AG09319 (cell line): Measurements from ENCODE around the gene MRFAP1L1.
"Not testable (repeated sequence)": the region's sequence is repeated elsewhere in the genome, so short reads cannot be mapped to it uniquely, and the experiment has no call there.

Experiments
- DNase-seq: peaks from one replicate; pipeline ENCODE4 v3.0.0-alpha.2; 2010; ENCODE audit warnings: low read depth; ENCODE audit errors: extremely low read depth
- CTCF ChIP-seq: IDR thresholded peaks from 2 replicates; pipeline ENCODE4 v1.5.1; 2011; ENCODE audit warnings: low read depth, mild to moderate bottlenecking, inconsistent platforms, low read length, moderate library complexity

The MRFAP1L1 gene

GRCh38 chr4:6727081-6727942 lies 17.6 kb upstream of the MRFAP1L1 start:
- no peak for DNase-seq
- no peak for TF ChIP-seq CTCF

- not testable (repeated sequence) for DNase-seq
Observed at GRCh38 chr4:6725427-6725961, 15.8 kb upstream of the MRFAP1L1 start.

GRCh38 chr4:6724421-6725111 lies 14.9 kb upstream of the MRFAP1L1 start:
- DNase-seq: no peak

GRCh38 chr4:6723851-6724250 lies 14.2 kb upstream of the MRFAP1L1 start:
- no peak for DNase-seq
- TF ChIP-seq CTCF: no peak

More at GRCh38 chr4:6724421-6725111, 14.9 kb upstream of the MRFAP1L1 start:
- no peak for TF ChIP-seq CTCF

- TF ChIP-seq CTCF: no peak
- DNase-seq: no peak
Observed at GRCh38 chr4:6722891-6723290, 13.2 kb upstream of the MRFAP1L1 start.

- no peak for TF ChIP-seq CTCF
- no peak for DNase-seq
Observed at GRCh38 chr4:6721121-6721520, 11.5 kb upstream of the MRFAP1L1 start.

GRCh38 chr4:6720202-6720699 lies 10.6 kb upstream of the MRFAP1L1 start:
- DNase-seq: peak; percentile 46
- TF ChIP-seq CTCF: peak; percentile 97
